HG03175 (cell line): ENCODE results near the gene MRPL44.

Source experiments
- ATAC-seq: cut with Tn5 transposase; IDR thresholded peaks from one replicate; pipeline ENCODE4 v1.9.1; 2021; ENCODE audit warnings: mild to moderate bottlenecking, moderate library complexity; ENCODE audit not compliant: unreplicated experiment

The MRPL44 gene

DNA sequence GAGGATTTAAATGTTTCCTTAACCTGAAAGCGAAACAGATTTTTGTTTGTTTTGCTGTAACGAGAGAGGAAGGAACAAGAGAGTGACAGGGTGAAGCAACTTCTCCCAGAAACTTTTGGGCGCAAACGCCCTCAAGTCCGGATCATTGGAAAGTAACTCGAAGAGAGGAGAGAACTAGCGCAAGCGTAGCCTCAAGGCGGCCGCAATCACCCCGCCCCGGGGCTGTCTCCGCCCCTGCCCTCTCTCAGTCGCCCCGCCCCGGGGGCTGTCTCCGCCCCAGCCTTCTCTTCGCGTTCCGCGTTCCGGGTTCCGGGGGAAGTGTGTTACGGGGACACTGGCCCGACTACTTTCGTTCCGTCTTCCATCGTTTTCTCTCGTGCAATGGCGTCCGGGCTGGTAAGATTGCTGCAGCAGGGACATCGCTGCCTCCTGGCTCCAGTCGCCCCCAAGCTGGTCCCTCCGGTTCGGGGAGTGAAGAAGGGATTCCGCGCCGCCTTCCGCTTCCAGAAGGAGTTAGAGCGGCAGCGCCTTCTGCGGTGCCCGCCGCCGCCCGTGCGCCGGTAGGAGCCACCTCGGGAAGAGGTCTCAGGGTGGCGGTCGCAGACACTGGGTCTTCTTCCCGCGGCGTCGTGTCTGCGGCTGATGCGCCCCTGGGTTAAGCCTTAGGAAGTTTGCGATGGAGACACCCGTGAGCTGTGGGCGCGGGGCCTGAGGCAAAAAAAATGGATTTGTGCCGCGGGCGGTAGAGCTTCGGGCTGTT, at the start of gene MRPL44:
Gene MRPL44 (plus strand): TSS at position 372 of the 760 bp plus-strand sequence. CDS start 10 bp downstream, at position 382.
- ATAC-seq = peak; percentile 95

DNA sequence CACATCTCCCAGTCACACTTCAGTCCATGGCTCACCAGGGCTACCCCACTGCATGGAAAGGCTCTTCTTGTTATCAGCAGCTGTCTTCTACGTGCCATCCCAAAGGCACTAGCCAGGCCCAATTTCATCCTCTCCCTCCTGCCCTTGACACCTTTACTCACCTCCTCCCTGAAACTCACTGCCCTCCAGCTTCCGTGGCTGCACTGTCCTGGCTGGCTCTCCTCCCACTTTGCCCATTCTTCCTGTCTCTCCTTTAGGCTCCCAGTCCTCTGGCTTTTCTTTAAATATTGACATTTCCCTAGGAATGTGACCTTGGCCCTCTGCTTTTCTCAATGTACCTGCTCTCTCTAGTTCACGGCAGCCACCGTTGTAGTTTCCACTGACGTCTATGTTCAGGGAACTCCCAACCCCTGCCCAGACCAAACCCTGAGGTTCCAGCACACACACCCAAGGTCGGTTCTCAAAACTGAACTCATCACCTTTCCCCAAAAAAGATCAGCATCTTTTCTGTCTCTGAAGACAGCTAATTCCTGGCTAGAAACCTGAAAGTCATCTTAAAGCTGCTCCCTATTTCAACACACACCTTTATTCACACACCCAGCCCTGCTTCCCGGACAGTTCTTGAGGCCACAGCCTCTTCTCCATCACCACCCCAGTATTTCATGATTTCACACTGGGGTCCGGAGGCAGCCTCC, 48.8 kb upstream of the MRPL44 start:
- ATAC-seq = no peak

DNA sequence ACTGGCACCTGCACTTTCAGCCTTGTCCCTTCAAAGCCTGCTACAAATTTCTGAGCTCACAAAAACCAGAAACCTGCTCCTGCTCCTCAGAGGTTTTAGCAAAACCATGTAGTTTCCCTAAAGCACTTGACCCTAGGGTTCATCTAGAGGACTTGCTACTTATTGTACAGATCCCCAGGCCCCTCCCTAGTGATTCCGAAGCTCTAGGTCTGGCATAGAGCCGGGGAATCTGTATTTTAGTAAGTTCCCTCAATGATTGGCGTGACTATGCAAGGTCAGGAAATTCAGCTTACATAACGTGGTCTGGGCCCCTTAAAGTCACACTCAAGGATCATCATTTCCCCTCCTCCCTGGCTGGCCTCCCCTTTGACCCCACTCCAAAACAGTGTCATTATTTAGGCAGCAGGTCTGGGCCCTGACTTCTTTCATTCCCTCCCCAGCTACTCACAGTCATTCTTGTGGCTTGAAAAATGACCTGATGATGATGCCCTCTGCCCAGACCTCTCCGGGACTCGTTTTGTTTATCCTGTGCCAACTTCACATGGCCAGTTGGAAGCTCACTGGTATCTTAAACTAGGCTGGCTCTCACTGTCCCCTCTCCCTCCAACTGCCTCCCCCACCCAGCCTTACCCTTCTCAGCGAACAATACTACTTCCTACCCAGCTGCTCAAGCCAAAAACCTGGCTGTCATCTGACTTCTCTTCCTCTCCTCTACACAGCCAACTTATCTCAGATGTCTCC, 48.1 kb upstream of the MRPL44 start:
- ATAC-seq = no peak

DNA sequence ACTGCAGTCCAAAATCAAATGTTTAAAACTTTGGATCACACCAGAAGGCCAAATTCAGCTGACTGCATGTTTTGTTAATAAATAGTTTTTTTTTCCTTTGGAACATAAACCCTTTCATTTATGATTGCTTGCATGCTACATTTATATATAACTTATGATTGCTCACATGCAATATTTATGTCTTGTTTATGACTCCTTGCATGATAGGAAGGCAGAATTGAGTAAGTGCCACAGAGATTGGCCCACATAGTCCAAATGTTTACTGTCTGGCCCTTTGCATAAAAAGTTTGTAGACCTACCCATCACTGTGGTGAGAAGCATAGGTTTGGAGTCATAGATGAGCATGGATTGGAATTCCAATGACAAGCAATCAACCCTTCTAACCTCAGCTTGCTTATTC, 42.9 kb upstream of the MRPL44 start:
- ATAC-seq = no peak

DNA sequence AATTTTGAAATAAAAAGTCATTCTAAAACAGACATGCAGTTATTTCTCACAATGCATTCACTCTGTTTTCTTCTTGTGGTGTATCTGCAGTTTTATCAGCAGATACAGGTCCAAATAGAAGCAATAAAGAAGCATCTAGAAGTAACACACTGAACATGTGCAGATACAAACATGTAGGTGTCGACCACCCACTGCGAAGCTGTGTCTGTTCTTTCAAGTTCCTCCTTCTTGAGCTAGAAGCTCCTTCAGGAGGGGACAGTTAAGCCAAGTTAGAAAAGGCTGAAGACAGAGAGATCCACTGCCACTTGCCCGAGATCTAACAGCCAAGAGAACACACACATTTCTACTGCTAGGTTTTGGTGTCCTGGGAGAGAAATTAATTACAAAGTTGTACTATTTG, 42.2 kb upstream of the MRPL44 start:
- no peak for ATAC-seq

DNA sequence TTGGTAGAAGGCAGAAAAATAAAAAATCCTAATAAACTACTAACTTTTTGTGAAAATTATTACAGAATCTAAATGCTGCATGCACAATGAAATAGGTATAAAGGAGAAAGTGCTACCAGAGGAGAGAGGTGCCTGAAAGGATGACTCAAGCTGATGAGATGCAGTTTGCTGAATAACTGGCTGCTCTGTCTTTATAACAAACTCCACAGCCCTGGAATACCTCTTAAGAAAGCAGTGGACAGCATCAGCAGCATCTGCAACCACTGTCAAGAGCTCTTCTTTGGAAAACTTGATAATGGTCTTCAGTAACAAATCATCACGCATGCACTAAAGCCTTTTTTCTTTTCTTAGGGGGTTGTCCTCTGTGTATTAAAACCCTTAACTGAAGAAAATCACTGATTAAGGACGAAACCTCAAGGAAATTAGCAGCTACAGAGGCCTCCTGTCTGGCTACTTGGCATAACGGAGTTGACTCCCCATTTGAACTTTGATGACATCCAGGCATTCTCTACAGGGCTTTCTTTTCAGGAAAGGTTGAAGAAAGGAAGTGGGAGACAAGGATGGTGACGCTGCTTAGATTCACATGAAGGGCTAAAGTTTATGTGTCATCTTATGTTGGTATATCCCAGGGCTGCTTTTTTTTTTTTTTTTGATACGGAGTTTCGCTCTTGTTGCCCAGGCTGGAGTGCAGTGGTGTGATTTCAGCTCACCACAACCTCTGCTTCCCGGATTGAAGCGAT, 40.9 kb upstream of the MRPL44 start:
- ATAC-seq = no peak

DNA sequence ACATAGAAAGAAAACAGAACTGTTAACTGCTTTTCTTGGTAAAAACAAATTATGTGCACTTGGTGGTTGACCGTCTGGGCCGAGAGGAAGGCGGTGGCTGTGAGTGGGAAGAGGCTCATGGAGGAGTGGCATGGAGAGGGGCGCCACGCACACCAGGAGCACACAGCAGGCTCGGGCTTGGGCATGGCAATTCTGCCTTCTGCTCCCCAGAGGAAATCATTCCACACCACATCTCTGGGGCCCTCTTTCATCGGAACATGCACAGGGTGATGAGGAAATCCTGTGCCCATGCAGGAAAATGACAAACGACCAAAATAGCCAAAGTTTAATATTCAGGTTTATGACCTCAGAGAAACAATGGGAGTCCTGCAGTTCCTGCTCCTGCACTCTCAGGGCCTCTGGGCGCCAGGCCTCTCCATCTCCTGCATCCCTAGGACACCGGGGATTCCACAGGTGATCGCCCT, 38.6 kb upstream of the MRPL44 start:
- no peak for ATAC-seq

DNA sequence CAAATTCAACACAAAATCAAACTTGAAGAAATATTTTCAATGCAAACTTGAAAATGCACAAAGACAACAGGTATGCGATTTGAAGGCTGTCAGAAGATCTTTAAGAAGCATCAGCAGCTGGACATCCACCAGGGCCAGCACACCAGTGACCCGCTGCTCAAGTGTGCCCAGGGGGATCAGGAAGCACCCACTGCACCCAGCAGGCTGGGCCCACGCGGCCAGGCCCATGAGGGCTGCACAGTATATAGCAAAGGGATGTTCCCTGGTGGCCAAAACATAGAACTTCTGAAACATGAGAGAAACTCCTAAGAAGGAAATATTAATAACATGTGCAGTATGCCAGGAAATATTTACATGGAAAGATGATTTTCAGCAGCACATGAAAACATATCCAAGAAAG, 37.2 kb upstream of the MRPL44 start:
- ATAC-seq = no peak

DNA sequence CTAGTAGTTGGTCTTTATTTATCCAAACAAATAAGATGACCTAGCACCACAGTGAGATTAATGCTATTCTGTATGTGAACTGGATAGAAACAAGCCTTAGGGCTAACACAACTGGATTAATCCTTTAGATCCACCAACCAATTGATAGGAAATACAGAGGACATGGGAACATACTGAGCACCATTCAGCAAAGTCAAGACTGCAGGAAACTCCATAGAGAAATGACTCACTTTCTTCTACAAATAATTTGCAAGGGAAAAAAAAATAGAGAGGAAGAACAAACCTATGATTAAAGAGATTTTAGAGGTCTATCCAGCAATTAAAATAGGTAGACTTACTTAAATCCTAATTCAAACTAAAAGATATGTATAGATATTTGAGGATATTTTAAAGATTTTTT, 36.1 kb upstream of the MRPL44 start:
- ATAC-seq = no peak

DNA sequence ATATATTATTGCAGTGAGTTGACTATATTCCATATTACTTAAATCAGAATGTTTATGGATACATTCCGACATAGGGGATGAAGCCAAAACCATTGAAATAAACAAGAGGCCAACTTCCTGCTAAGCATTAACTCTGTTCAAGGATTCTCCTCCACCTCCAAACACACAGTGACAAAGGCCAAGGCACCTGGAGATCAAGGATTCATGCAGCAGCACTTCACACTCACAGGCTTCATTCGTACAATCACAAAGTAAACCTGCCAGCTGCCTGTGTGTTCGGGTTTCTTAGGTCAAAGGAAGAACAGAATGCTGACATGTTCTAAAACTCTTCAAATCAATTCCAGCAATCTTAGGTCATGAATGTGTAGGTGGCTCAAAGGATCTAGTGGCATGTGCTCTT, 35.0 kb upstream of the MRPL44 start:
- no peak for ATAC-seq

DNA sequence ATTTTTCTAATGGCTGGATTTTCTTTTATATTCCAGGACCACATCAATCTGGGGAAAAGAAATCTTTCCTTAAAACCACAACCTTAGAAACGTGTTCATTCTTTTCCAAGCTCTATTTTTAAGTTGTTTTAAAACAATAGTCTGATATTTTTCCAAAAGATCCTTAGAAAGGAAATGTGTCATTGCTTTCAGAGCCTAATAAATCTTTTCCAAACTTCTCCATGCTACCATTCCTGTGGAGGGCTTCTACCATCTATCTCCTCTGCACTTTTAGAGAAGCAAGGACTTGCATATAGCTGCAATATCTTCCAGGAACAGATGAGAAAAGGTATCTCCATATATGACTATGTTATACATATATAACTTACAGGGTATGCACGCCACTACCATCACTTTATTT, 33.3 kb upstream of the MRPL44 start:
- ATAC-seq = no peak

DNA sequence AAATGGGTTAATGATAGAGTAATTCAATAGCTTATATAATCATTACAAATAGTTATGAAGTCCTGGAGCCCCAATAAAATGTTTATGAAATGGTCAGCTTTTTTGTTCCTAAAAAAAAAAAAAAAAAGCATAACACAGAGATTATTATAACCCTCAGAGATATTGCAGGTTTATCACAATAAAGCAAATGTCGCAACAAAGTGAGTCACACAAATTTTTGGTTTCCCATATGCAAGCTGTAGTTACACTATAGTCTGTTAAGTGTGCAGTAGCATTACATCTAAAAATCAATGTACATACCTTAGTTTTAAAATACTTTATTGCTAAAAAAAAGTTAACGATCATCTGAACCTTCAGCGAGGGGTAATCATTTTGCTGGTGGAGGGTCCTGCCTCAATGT, 32.2 kb upstream of the MRPL44 start:
- no peak for ATAC-seq

DNA sequence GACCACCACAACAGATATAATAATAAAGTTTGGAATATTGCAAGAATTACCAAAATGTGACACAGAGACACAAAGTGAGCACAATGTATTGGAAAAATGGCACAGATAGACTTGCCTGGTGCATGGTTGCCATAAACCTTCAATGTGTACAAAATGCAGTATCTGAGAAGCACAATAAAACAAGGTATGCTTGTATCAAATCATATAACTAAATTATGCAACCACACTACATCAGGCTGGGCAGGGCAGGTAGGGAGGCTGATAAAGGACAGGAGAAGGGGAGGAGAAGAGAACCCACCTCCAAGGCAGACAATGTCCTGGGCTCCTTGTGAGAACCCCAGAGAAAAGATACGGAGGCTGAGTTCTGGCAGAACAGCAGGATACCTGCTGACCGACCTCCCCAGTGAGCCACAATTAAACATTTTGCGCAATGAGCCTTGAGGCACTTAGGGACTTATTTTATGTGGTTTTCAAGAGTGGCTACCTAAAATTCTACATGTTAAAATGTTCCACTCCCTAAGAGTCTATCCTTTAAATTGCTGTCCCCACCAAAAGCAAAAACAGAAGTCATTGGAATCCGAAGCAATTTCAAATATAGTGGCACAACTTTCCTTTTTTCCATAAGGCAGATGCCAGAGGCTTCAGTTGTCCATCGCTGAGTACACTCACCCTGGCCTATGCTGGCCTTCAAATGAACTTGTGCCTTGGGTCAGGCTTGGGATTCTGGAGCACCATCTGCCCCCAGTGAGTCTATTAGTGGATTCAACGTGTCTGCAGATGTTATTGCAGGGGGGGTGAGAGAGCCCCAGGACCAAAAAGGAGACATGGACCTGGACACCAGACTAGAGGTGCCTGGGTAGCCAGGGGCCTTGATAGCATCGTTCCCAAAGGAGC, 28.9 kb upstream of the MRPL44 start:
- no peak for ATAC-seq

DNA sequence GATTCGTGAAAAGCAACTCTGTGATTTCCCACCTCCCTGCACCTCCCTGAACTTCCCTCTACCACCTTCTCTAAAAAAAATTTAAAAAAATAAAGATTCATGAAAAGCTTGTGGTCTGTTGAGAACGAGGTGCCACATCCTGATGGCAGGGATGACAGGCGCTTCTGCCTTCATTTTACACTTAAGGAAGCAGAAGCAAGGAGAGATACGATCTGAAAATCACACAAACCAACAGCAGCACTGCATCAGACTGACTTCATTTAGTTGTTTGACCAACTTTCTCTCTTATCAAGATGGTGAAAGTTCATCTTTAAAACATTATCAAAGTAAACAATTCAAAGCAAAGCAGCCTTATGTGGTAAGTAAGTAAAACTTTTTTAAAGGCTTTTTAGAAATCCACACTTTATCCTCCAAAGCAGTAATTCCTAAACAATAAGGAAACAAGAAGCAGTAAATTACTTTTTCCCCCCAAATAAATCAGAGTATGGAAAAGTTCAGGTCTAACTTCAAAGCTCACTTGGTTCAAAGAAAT, 27.6 kb upstream of the MRPL44 start:
- ATAC-seq = no peak

DNA sequence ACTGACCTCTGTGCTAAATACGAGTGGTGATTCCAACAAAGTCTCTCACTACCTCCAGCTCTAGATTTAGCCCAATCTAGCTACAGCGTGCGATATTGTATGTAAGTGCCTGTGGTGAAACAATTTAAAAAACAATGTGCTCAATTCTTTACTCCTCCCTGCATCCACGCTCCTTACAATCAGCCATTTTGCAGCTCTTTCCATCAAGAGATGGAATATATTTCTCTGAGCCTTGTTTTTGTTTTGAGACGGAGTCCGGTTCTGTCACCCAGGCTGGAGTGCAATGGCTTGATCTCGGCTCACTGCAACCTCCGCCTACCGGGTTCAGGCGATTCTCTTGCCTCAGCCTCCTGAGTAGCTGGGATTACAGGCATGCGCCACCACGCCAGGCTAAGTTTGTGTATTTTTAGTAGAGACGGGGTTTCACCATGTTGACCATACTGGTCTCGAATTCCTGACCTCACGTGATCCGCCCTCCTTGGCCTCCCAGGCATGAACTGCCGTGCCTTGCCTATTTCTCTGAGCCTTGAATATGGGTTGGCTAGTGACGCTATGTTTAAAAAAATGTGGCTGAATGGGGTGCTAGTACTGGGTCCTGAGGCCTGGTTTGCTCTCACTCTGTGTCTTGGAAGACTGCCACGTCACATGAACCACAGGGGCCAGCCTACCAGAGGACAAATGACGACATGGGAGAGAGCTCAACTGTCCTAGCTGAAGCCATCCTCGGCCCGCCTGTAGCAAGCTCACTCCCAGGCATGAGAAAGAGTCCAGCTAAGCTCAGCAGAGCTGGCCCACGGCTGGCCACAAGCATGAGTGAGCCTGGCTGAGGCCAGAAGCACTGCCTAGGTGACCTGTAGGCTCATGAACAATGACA, 26.9 kb upstream of the MRPL44 start:
- no peak for ATAC-seq

DNA sequence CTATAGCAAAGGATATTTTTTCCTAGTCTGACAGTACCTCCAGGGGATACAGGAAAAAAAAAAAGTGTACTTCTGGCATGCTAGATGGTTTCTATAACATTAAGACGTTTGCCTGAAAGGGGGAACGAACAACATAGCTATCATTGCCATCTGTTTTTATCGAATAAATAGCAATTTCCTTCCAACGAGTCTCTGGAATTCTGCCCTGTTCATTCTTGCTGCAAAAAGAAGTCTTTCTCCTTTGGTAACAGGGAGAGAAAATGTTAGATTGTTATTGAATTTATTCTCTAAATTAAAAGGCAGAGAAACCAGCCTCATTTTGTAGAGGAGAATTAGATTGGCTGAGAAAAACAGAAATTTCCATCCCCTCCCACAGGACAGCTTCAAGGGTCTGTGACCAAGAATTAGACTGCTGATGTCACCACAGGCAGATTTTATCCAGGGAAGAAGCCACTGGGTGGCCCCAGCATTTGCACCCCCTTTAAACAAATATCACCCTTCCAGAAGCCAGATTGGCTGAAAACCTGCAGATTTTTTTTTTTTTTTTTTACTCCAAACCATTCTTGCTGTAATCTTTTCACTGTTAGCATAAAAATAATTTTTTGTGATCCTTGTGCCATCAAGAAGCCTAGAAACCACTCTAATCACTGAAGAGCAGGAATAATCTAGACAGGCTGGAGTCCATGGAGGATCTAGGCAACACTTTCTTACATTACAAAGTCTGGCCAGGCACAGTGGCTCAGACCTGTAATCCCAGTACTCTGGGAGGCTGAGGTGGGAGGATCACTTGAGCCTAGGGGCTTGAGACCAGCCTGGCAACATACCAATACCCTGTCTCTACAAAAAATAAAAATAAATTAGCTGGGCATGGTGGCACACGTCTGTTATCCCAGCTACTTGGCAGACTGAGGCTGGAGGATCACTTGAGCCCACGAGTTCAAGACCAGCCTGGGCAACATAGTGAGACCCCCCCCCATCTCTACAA, 24.2 kb upstream of the MRPL44 start:
- no peak for ATAC-seq

DNA sequence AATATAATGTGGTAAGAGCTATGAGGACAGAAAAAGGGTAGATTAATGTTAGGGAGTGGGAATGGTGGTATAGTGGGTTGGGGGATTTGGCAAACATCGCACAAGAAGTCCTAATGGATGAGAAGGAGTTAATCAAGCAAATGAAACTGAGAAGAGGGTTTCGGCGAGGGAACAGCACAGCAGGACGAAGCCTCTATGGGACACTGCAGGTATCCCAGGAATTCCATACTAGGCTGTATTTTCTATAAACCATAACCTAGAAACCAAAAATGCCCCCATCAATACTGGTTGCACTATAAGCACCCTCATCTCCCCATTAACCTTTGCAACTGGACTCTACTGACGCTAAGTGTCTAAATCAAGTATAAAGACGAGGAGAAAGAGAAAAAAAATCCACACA, 22.4 kb upstream of the MRPL44 start:
- ATAC-seq = no peak
